ENCODE results near the gene PHF21A. TPM values are rescaled to one million over a fixed set of nuclear protein-coding genes. Genes with fewer than 3 reads are reported as not detected.

Gene PHF21A
- total RNA-seq, 1 donor from 2014 or later, result 69.3 TPM

- Histone ChIP-seq H3K4me3 (ENCODE audit: insufficient read depth, low read depth, low read length) (no peak overlapping the region), H3K9ac (ENCODE audit: low read length) (no peak overlapping the region), H2AFZ (ENCODE audit: low read depth, low read length) (no peak overlapping the region), H3K27ac (ENCODE audit: low read depth, low read length) (no peak overlapping the region), H3K4me1 (ENCODE audit: insufficient read depth, low read length) (peaks cover 6% of the 10 kb centered on the region), H3K9me3 (ENCODE audit: insufficient read depth, low read depth, low read length) (no peaks in the 10 kb centered on the region), H3K4me2 (ENCODE audit: low read length) (no peak overlapping the region), H4K20me1 (ENCODE audit: insufficient read depth, low read length) (peaks cover 7% of the 10 kb centered on the region), H3K79me2 (ENCODE audit: insufficient read depth, low read length) (peaks cover 18% of the 10 kb centered on the region), H3K36me3 (ENCODE audit: insufficient read depth, low read length) (peaks cover under 1% of the 10 kb centered on the region), H3K27me3 (ENCODE audit: insufficient read depth, low read length) (peaks cover 30% of the 10 kb centered on the region)
- FAIRE-seq (no peak), DNase-seq (ENCODE audit: low read depth) (no peak)
- H3K4me1 Mint-ChIP-seq (ENCODE audit: low read depth, unreplicated experiment), result peaks cover 10% of the 10 kb centered on the region
- H3K36me3 Mint-ChIP-seq (ENCODE audit: low read depth, unreplicated experiment), result peaks cover 2% of the 10 kb centered on the region
- H3K27ac Mint-ChIP-seq (ENCODE audit: unreplicated experiment), result no peak overlapping the region
- no peak overlapping the region for H3K4me3 Mint-ChIP-seq (ENCODE audit: unreplicated experiment)
- TF ChIP-seq EZH2 (IDR thresholded peaks at IDR 0.05; ENCODE audit: insufficient read depth, low read length) (no peak), CTCF (IDR thresholded peaks at IDR 0.05; ENCODE audit: insufficient read depth, low read depth, low read length) (no peak)
- peaks cover 3% of the 10 kb centered on the region for H3K9me3 Mint-ChIP-seq (ENCODE audit: unreplicated experiment)
- peaks cover 31% of the 10 kb centered on the region for H3K27me3 Mint-ChIP-seq (ENCODE audit: low read depth, unreplicated experiment)
Observed at GRCh38 chr11:45920531-45921477, 200.4 kb downstream of the PHF21A start.

GRCh38 chr11:45919806-45920530 lies 201.3 kb downstream of the PHF21A start:
- no peak for FAIRE-seq
- Histone ChIP-seq H3K9me3 (ENCODE audit: insufficient read depth, low read depth, low read length) (no peaks in the 10 kb centered on the region), H3K9ac (ENCODE audit: low read length) (no peak overlapping the region), H3K4me1 (ENCODE audit: insufficient read depth, low read length) (peaks cover 6% of the 10 kb centered on the region), H4K20me1 (ENCODE audit: insufficient read depth, low read length) (peaks cover 9% of the 10 kb centered on the region), H2AFZ (ENCODE audit: low read depth, low read length) (no peak overlapping the region), H3K4me3 (ENCODE audit: insufficient read depth, low read depth, low read length) (no peak overlapping the region), H3K27me3 (ENCODE audit: insufficient read depth, low read length) (peaks cover 30% of the 10 kb centered on the region), H3K27ac (ENCODE audit: low read depth, low read length) (no peak overlapping the region), H3K4me2 (ENCODE audit: low read length) (no peak overlapping the region), H3K36me3 (ENCODE audit: insufficient read depth, low read length) (peaks cover 6% of the 10 kb centered on the region), H3K79me2 (ENCODE audit: insufficient read depth, low read length) (peaks cover 24% of the 10 kb centered on the region)
- DNase-seq (ENCODE audit: low read depth), result no peak
- peaks cover 3% of the 10 kb centered on the region for H3K9me3 Mint-ChIP-seq (ENCODE audit: unreplicated experiment)
- H3K4me3 Mint-ChIP-seq (ENCODE audit: unreplicated experiment), result no peak overlapping the region
- H3K27ac Mint-ChIP-seq (ENCODE audit: unreplicated experiment), result no peak overlapping the region
- TF ChIP-seq EZH2 (IDR thresholded peaks at IDR 0.05; ENCODE audit: insufficient read depth, low read length) (no peak), CTCF (IDR thresholded peaks at IDR 0.05; ENCODE audit: insufficient read depth, low read depth, low read length) (no peak)
- peaks cover 11% of the 10 kb centered on the region for H3K4me1 Mint-ChIP-seq (ENCODE audit: low read depth, unreplicated experiment)
- peaks cover 2% of the 10 kb centered on the region for H3K36me3 Mint-ChIP-seq (ENCODE audit: low read depth, unreplicated experiment)
- peaks cover 29% of the 10 kb centered on the region for H3K27me3 Mint-ChIP-seq (ENCODE audit: low read depth, unreplicated experiment)

All from astrocyte (in vitro differentiated cells and primary cell).